ENCODE results near the gene LCORL.

DNA sequence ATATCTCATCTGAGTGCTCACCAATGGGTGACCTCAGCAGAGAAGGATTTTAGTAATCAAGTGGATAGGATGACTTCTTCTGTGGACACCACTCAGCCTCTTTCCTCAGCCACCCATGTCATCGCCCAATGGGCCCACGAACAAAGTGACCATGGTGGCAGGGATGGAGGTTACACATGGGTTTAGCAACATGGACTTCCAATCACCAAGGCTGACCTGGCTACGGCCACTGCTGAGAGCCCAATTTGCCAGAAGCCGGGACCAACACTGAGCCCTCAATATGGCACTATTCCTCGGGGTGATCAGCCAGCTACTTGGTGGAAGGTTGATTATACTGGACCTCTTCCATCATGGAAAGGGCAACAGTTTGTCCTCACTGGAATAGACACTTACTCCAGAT, 97.4 kb downstream of the LCORL start:
- TF ChIP-seq, protein P1, sequence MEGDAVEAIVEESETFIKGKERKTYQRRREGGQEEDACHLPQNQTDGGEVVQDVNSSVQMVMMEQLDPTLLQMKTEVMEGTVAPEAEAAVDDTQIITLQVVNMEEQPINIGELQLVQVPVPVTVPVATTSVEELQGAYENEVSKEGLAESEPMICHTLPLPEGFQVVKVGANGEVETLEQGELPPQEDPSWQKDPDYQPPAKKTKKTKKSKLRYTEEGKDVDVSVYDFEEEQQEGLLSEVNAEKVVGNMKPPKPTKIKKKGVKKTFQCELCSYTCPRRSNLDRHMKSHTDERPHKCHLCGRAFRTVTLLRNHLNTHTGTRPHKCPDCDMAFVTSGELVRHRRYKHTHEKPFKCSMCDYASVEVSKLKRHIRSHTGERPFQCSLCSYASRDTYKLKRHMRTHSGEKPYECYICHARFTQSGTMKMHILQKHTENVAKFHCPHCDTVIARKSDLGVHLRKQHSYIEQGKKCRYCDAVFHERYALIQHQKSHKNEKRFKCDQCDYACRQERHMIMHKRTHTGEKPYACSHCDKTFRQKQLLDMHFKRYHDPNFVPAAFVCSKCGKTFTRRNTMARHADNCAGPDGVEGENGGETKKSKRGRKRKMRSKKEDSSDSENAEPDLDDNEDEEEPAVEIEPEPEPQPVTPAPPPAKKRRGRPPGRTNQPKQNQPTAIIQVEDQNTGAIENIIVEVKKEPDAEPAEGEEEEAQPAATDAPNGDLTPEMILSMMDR (IDR thresholded peaks at IDR 0.05) = no peak
- no peak for TF ChIP-seq POLR2A (IDR thresholded peaks at IDR 0.05)
